Embryonic facial prominence (tissue), 1 donor: ENCODE measurements around the gene XIRP2.
"Not testable (repeated sequence)": the region's sequence is repeated elsewhere in the genome, so short reads cannot be mapped to it uniquely, and the experiment has no call there.

Source experiments
- DNase-seq: peaks from one replicate; pipeline ENCODE4 v3.0.0-alpha.2; 2016; ENCODE audit errors: extremely low spot score

XIRP2 gene

GRCh38 chr2:166942377-166942776, 54.1 kb downstream of the XIRP2 start:
- DNase-seq: no peak

- DNase-seq: no peak
These were observed 56.6 kb downstream of the XIRP2 start for GRCh38 chr2:166944909-166945308.

GRCh38 chr2:166957686-166958085, 69.4 kb downstream of the XIRP2 start:
- no peak for DNase-seq

GRCh38 chr2:166958986-166959481, 70.8 kb downstream of the XIRP2 start:
- DNase-seq: no peak

GRCh38 chr2:166959556-166959955, 71.3 kb downstream of the XIRP2 start:
- DNase-seq: no peak

- DNase-seq: no peak
These were observed 72.5 kb downstream of the XIRP2 start for GRCh38 chr2:166960702-166961270.

GRCh38 chr2:166961933-166962332, 73.7 kb downstream of the XIRP2 start:
- DNase-seq: no peak

- no peak for DNase-seq
These were observed 81.2 kb downstream of the XIRP2 start for GRCh38 chr2:166969486-166969885.

GRCh38 chr2:166972002-166972401, 83.7 kb downstream of the XIRP2 start:
- no peak for DNase-seq

- DNase-seq: no peak
These were observed 84.1 kb downstream of the XIRP2 start for GRCh38 chr2:166972418-166972817.

GRCh38 chr2:166984188-166984587, 95.9 kb downstream of the XIRP2 start:
- DNase-seq: no peak

GRCh38 chr2:166984797-166985196, 96.5 kb downstream of the XIRP2 start:
- no peak for DNase-seq

- no peak for DNase-seq
These were observed 106.5 kb downstream of the XIRP2 start for GRCh38 chr2:166994588-166995336.

GRCh38 chr2:166996465-166996864, 108.2 kb downstream of the XIRP2 start:
- DNase-seq: no peak

- DNase-seq: no peak
These were observed 112.9 kb downstream of the XIRP2 start for GRCh38 chr2:167001165-167001564.

- no peak for DNase-seq
These were observed 116.8 kb downstream of the XIRP2 start for GRCh38 chr2:167005096-167005495.

- no peak for DNase-seq
These were observed 124.9 kb downstream of the XIRP2 start for GRCh38 chr2:167013227-167013626.

- no peak for DNase-seq
These were observed 127.5 kb downstream of the XIRP2 start for GRCh38 chr2:167015806-167016205.

- DNase-seq: no peak
These were observed 128.7 kb downstream of the XIRP2 start for GRCh38 chr2:167017021-167017420.

- DNase-seq: no peak
These were observed 130.3 kb downstream of the XIRP2 start for GRCh38 chr2:167018590-167018989.

- DNase-seq: no peak
These were observed 140.2 kb downstream of the XIRP2 start for GRCh38 chr2:167028503-167028902.

- DNase-seq: not testable (repeated sequence)
These were observed 146.7 kb downstream of the XIRP2 start for GRCh38 chr2:167034976-167035375.

- DNase-seq: no peak
These were observed 160.5 kb downstream of the XIRP2 start for GRCh38 chr2:167048829-167049228.
